Spinal cord (tissue), 10 donors: Measurements from ENCODE around the gene SLC35E1. TPM values are rescaled to one million over a fixed set of nuclear protein-coding genes. Genes with fewer than 3 reads are reported as not detected.

ENCODE experiments used
- DNase-seq, 6 donors: peaks; one replicate each; pipeline versions ENCODE4 v3.0.0 to v3.0.0-alpha.2; 2013 to 2015; ENCODE audit warnings: low spot score in 6 of 6, low read depth in 4 of 6
- H3K27ac ChIP-seq: one replicate; pipeline ENCODE4 v1.5.1; 2013; ENCODE audit warnings: low read depth, low read length, control low read depth
- H3K27me3 ChIP-seq: one replicate; pipeline ENCODE4 v1.6.1; 2013; ENCODE audit warnings: low read length; ENCODE audit not compliant: control insufficient read depth, insufficient read depth
- H3K36me3 ChIP-seq: one replicate; pipeline ENCODE4 v1.6.1; 2013; ENCODE audit warnings: low read length; ENCODE audit not compliant: control insufficient read depth, insufficient read depth
- H3K4me1 ChIP-seq: one replicate; pipeline ENCODE4 v1.6.1; 2013; ENCODE audit warnings: low read length; ENCODE audit not compliant: control insufficient read depth, insufficient read depth
- H3K4me3 ChIP-seq: one replicate; pipeline ENCODE4 v1.5.1; 2013; ENCODE audit warnings: low read depth, low read length, control low read depth
- H3K9me3 ChIP-seq: one replicate; pipeline ENCODE4 v1.6.1; 2013; ENCODE audit warnings: low read length; ENCODE audit not compliant: control insufficient read depth, insufficient read depth
- WGBS: methylation state at CpG from one replicate; pipeline ENCODE4 v1.1.5; 2013; ENCODE audit warnings: missing lambda C conversion rate; ENCODE audit not compliant: insufficient coverage; 5-methylcytosine and 5-hydroxymethylcytosine counted together
- polyA plus RNA-seq, 2 donors: library from polyadenylated mRNA; unstranded; fragments of 120-200 nt; gene quantifications; one replicate each; pipeline ENCODE4 v1.2.1, GENCODE V29; 2013; ENCODE audit not compliant: insufficient read length in 2 of 2
- total RNA-seq, 2 donors: library from RNA; depleted of rRNA in 1 of 2; stranded (reverse); fragments of 120-200 nt in 1 of 2; fragments of >200 nt in 1 of 2; gene quantifications; one replicate each; pipeline versions ENCODE4 v1.2.3 to v1.2.4, GENCODE V29; 2013 to 2014
- donor health status: healthy.

Gene SLC35E1
- total and polyA plus RNA-seq, 4 donors = 24.1 to 61.4 (median 34.1) TPM

DNA sequence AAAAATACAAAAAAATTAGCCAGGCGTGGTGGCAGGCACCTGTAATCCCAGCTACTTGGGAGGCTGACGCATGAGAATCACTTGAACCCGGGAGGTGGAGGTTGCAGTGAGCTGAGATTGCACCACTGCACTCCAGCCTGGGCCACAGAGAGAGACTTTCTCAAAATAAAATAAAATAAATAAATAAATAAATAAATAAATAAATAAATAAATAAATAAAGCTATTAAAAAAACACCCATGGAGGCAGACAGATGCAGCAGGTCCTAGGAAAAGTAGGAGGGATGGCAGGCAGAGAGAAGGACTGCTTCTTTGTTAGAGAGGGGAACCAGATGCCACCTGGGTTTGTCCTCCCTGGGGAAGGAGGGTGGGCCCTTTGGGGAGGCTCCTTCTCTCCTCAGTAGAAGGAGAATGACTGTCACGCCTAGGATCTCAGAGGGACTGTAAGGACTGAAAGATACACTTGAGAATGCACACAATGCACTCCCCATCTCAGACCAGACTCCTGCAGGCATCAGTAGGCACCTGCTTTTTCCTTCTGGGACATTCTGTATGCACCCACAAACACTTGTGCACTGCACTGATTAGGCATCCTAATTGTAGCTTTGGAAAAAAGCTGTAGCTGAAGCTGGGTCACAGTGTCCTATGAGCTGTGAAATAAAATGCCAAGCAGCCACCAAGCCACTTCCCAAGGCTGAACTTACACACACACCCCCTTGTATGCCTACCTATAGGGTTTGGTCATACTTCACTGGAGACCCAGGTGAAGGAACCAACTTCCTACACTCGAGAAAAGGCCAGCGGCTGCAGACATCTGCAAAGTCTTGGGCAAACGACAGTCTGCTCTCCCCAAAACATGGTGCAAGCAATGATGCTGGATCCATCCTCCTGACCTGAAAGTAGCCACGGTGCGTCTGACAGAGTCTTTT is 18.9 kb upstream of the SLC35E1 start:
- DNase-seq = no peak
- 75% methylated on average over 5 of the region's 9 CpGs for WGBS
- Histone ChIP-seq H3K4me3 (no peak overlapping the region), H3K36me3 (peaks cover 8% of the 10 kb centered on the region), H3K27ac (no peak overlapping the region), H3K4me1 (peaks cover 49% of the 10 kb centered on the region), H3K9me3 (no peaks in the 10 kb centered on the region), H3K27me3 (no peaks in the 10 kb centered on the region)

DNA sequence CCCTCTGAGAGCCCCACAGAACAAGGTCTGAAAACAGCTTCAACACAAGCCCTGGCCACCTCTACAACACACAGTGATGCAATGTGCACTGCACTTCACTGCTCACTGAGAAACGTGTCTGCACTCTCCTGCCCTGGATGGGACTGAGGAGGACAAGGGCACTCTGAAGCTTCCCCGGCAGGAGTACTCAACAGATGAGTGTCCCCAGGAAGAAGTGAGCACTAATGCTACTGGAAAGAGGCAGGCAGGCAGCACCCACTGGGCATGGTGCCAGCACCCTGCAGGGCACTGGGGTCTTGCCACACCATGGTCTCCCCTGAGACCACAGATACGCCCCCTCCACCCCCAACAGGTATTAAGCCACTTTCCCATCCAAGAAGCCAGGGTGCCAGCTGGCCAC is 17.7 kb upstream of the SLC35E1 start:
- H3K27ac ChIP-seq = no peak overlapping the region
- no peaks in the 10 kb centered on the region for H3K27me3 ChIP-seq
- peaks cover 10% of the 10 kb centered on the region for H3K36me3 ChIP-seq
- H3K4me1 ChIP-seq = peaks cover 58% of the 10 kb centered on the region
- WGBS = 54% methylated on average over 3 of the region's 3 CpGs
- H3K9me3 ChIP-seq = no peaks in the 10 kb centered on the region
- DNase-seq = no peak
- no peak overlapping the region for H3K4me3 ChIP-seq

DNA sequence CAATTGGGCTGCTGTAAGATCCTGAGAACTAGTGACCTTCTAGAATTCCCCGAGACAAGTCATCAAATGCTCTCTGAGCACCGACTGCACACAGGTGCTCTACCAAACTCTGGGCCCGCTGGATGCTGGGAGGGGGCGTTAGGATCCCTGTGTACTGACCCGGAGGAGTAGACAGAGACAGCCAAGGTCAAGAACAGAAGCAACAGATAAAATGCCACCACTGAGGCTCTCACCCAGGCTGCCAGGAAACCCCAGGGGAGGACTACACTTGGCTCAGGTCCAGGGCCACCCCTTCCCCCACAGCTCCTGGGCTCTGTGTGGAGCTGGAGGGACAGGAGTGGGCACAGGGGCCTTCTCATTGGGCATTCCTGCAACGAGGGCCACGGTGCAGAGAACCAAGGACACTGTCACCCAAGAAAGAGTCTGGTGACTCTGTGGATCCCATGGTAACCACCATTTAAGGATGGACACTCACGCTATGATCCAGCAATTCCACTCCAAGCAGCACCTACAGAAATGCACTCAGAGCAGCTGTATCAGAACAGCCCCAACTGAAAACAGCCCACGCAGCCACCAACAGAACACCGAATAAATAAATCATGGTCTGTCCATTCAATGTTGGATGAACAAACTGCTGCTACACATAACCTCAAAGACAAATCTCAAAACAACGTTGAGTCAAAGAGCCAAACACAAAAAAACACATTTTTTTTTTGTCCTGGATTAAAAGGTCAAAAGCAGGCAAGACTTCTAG is 16.8 kb upstream of the SLC35E1 start:
- H3K4me1 ChIP-seq = peaks cover 68% of the 10 kb centered on the region
- DNase-seq = no peak
- no peaks in the 10 kb centered on the region for H3K9me3 ChIP-seq
- no peak overlapping the region for H3K4me3 ChIP-seq
- WGBS = 61% methylated on average over 6 of the region's 11 CpGs
- peaks cover 10% of the 10 kb centered on the region for H3K36me3 ChIP-seq
- peak overlapping the region; percentile 47 for H3K27ac ChIP-seq
- H3K27me3 ChIP-seq = no peaks in the 10 kb centered on the region

DNA sequence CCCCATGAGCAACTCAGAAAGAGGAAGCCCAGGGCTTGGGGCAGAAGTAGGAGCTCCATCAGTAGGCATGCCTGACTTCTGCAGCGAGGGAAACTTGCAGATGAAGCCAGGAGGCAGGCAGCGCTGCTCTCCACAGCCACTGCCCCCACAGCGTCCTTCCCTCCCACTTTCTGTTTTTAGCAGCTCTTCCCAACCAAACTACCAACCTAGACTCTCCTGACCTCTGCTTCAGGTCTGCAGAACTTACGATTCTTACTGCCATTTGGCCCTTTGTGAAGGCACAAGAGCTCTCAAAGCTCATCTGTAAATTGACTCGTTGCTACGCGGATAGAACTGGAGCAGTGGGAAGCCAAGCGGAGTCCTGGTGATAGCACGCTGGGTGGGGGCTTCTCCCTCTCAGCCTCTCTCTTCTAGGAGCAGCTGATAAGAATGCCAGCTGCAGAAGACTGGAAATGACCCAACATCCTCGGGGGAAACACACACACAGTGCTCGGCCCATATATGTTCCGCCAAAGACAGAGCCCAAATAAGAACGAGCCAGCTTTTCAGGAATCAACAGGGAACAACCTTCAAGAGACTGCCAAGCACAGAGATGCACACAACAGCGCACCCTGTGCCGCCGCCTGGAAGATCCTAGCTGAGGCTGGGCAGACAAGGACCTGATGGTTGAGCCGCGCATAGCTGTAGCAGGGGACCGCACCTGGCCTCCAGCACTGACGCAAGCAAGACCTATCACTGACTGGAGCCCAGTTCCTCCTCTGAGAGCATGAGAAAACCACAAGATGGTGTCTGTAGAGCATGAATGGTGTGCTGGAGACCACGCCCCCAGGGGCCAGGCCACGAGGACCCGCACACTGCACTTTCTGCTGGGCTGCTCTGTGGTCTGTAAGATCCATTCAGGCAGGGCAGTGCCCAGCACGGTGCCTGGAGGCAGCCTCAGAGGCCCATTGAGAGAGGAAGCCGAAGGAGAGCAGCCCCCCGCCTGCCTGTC is 15.9 kb upstream of the SLC35E1 start:
- peaks cover 10% of the 10 kb centered on the region for H3K36me3 ChIP-seq
- H3K27ac ChIP-seq = peak overlapping the region; percentile 47
- no peaks in the 10 kb centered on the region for H3K9me3 ChIP-seq
- DNase-seq = peak in 3 of 6 donors; percentile 25 to 73 (median 64)
- no peaks in the 10 kb centered on the region for H3K27me3 ChIP-seq
- no peak overlapping the region for H3K4me3 ChIP-seq
- 19% methylated on average over 20 of the region's 26 CpGs for WGBS
- H3K4me1 ChIP-seq = peaks cover 75% of the 10 kb centered on the region

DNA sequence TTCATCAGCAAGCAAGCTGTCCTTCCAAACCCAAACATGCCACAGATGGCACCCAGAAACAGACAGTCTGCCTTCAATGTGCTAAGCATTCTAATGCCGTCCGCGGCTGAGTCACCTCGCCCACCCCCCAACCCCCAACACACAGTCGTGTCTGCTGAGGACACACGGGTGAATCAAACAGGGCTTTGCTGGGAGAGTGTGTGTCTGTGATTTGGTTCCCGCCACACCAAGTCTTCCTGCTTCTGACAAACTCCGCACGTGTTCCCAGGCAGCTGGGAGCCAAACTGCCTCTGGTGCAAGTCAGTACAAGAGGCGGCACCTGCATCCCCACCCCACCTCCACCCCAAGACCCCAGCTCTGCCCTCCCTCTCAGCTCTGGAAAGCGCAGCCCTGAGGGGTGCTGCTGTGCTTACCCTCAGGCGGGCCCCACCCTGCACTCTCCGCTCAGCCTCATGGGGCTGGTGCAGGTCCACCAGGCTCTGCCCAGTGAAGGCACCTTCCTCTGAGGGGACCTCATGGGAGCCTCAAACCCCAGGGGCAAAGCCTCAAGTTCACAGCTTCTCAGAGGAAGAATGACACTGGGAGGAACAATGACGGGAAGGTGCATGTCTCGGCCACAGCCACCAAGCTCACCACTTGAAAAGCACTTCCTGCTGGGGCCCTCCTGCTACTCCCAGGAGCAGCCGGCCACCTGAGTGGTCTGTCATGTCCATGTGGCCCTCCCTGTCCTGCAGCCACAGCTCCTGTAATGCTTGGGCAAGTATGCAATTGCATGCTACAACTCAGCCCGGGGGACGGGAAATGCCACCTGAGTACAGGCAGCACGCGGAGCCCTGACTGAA is 15.0 kb upstream of the SLC35E1 start:
- Histone ChIP-seq H3K9me3 (no peaks in the 10 kb centered on the region), H3K27ac (peak overlapping the region; percentile 47), H3K27me3 (no peaks in the 10 kb centered on the region), H3K36me3 (peaks cover 14% of the 10 kb centered on the region), H3K4me3 (no peak overlapping the region), H3K4me1 (peaks cover 77% of the 10 kb centered on the region)
- DNase-seq = peak in 2 of 6 donors; percentile 59 to 76
- WGBS = 53% methylated on average over 11 of the region's 20 CpGs

DNA sequence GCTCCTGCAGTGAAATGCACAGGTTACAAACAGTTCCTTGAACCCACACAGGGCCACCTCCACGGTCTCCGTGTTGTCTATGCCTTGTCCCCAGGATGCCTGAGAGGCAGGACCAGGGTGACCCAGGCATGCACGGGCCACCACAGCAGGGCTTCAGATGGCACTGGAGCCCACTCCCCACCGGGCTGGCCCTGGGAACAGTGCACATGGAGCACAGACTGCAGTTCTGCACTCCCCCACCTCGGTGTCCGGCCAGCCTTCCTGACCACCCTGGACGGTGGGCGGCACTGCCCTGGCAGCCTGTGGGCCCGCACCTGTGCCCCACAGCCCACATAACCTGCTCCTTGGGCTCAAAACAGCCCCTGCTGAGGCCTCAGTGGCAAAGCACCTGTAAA is 14.3 kb upstream of the SLC35E1 start:
- Histone ChIP-seq H3K27ac (no peak overlapping the region), H3K4me1 (peaks cover 72% of the 10 kb centered on the region), H3K9me3 (no peaks in the 10 kb centered on the region), H3K27me3 (no peaks in the 10 kb centered on the region), H3K4me3 (no peak overlapping the region), H3K36me3 (peaks cover 21% of the 10 kb centered on the region)
- DNase-seq = no peak
- WGBS = 75% methylated on average over 9 of the region's 9 CpGs

DNA sequence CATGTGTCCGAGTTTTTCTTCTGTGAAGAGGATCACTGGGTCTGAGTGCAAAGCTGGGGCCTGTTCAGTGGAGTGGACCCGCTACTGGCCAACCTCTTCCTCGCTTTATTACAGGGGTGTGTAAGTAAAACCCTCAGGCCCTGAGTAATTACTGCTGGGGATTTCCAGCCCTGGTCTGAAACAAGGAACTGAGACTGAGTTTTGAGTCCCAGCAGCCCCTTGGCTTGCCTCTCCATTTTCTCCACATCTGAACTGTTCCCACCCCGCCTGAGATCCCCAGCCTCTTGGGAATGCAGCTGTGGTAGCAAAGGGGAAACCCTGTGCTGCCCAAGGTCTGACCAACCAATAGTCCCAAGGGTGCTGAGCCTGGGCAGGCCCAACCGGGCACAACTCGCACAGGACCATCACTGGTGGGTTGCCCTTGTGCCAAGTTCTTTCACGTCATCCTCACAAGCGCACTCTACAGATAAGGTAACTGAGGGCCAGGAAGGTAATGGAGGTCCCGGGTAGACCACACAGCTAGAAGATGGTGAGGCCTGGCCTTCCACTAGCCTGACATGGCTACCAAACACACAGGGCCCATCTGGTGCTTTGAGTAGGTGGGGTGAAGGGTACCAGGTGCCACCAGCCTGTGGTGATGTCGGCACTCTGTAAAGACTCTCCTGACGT is 13.7 kb upstream of the SLC35E1 start:
- H3K27me3 ChIP-seq = no peaks in the 10 kb centered on the region
- no peak overlapping the region for H3K27ac ChIP-seq
- 94% methylated on average over 10 of the region's 11 CpGs for WGBS
- H3K4me1 ChIP-seq = peaks cover 72% of the 10 kb centered on the region
- no peak for DNase-seq
- H3K9me3 ChIP-seq = no peaks in the 10 kb centered on the region
- no peak overlapping the region for H3K4me3 ChIP-seq
- peaks cover 27% of the 10 kb centered on the region for H3K36me3 ChIP-seq

DNA sequence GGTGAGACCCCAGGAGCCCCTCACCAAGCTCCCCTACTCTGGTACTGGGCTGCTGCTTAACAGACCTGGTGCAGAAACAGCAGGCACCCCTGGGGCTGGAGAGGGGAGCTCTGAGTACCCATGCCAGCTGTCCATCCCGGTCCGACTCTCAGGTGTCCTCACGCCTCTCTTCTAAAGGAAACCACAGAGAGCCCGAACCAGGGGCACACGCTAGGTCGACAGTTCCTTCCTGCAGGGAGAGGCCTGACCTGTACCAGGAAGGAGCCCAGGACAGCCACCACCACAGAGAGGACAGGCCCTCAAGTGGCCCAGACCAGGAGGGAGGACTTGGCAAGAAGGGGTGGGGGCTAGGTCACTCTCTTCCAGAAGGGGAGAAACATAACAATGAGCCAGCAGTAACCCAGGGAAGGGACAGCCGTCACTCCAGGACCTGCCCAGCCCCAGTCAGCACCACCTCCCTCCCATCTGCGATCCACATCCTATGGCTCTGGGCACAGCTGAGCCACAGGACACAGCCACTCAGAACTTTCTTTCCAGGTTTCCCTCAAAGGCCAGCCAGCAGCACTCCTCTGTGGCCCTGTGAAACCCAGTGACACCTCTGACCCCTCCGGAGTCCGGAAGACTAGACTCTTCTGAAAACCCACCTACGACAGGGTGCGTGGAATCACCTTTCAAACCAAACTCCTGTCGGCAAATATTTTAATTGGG is 13.0 kb upstream of the SLC35E1 start:
- no peaks in the 10 kb centered on the region for H3K27me3 ChIP-seq
- no peak for DNase-seq
- H3K4me3 ChIP-seq = no peak overlapping the region
- peaks cover 72% of the 10 kb centered on the region for H3K4me1 ChIP-seq
- no peaks in the 10 kb centered on the region for H3K9me3 ChIP-seq
- H3K27ac ChIP-seq = peak overlapping the region; percentile 68
- peaks cover 31% of the 10 kb centered on the region for H3K36me3 ChIP-seq
- 86% methylated on average over 12 of the region's 13 CpGs for WGBS
